Activated CD8-positive, alpha-beta memory T cell treated with anti-CD3 and anti-CD28 coated beads, Interleukin-2, amount 50 U/mL, for 24 hours (primary cell): ENCODE measurements around the gene LFNG.

ENCODE experiments used
- DNase-seq: peaks from one replicate; pipeline ENCODE4 v3.0.0-alpha.2; 2020; ENCODE audit errors: extremely low read depth

Gene LFNG

DNA sequence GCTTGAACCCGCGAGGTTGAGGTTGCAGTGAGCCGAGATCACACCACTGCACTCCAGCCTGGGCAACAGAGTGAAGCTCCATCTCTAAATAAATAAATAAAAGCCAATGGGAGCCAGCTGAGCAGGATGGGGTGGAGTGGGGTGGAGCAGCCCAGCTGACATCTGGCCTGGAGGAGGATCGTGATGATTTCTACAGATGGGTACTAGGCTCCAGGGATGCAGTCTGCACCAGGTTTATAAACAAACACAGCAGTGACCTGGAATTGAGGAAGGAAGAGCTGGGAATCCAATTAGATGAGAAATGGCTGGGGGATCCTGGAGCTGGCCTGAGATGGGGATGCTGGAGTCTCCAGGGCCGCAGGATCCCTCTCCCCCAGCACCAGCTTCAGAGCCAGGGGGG, 36.1 kb upstream of the LFNG start:
- DNase-seq, result no peak

- no peak for DNase-seq
Observed at GRCh38 chr7:2484868-2485267, 34.7 kb upstream of the LFNG start.

DNA sequence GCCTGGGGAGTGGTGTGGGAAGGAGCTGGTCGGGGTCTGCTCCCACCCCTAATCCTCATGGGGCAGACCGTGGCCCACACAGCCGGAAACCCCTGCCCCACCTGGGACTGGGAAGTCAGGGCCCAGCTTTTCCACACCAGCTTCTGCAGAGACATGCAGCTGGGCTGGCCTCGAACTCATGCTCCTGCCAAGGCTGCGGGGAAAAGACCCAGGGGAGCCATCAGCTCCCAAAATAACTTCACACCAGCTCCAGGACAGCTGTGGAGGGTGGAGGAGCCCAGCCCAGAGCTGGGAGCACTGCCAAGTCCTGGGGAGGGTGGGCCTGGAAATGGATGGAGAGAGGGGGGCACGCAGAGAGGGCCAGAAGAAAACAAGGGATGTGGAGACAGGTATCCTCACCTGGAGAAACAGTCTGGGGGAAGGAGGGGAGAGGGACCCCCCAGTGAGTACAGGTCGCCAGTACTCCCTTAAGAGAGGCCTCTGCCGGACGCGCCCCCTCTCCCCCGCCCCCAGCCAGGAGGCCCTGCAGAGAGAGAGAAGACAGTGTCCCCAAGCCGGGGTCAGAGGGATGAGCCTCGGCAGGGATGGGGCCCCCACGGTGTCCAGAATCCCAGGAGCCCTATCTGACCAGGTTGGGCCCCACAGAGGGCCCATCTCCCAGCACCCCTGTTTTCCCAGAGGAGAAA, 31.8 kb upstream of the LFNG start:
- DNase-seq, result no peak

GRCh38 chr7:2488272-2488645, 31.3 kb upstream of the LFNG start:
- DNase-seq, result no peak

GRCh38 chr7:2488681-2489080, 30.9 kb upstream of the LFNG start:
- DNase-seq, result no peak

DNA sequence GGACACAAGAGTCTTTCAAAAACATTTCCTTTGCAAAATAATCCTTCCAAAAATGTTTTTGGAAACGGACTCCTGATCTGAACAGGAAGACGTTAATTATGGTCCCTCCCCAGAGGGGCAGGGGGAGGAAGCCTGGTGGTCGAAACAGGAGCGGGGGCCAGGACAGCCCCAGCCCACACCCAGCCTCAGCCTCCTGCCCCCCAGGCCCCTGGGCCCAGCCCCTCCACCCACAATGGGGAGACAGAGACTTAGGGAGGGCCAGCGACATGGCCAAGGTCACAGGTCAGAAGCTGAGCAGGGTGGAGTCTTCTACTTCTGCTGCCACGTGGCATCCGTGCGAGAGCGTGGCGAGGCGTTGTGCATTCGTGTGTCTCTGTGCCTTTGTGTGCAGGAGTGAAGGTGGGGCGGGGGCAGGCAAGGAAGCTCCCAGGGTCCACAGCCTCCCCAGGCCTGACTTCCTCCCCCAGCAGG, 29.4 kb upstream of the LFNG start:
- no peak for DNase-seq

GRCh38 chr7:2492038-2492437, 27.5 kb upstream of the LFNG start:
- no peak for DNase-seq

- no peak for DNase-seq
Observed at GRCh38 chr7:2493205-2494164, 26.1 kb upstream of the LFNG start.

DNA sequence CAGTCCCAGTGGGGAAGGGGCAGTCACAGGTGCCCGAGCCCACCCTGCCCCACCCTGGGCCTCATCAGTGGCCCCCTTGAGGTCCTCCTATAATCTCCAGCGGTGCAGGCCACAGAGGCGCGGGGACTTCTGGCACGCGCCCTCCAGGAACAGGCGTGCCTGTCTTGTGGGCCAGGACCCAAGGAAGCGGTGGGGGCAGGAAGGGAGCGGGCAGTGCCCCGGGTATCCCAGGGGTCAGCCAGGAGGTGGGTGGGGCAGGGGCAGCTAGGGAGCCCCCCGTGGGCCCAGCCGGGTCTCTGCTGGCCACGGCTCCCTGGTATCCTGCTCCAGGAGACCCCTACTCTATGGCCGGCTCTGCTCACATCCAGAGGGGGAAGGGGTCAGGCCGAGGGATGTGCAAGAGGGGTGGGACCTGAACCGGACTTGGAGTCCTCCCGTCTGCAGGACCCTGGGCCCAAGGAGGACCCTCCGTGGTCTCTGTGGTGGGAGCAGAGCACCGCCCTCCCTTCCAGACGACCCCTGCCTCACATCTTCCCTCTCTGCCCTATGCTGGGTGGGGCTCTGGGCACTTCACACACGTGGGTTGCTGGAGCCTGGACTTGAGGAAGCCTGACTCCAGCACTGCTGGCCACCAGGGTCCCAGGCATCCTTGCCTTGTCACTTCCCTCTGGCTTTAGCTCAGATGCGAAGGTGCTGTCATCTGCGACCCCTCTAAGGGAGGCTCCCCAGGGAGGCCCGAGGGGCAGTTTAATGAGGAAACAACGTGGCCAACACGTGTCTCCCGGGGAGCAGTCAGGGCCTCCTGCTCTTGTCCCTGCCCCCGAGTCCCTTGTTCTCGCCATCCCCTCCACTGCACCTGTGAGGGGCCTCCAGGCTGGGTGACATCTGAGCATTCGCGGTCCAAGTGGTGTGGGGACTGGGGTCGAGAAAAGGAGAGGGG, 25.1 kb upstream of the LFNG start:
- no peak for DNase-seq

DNA sequence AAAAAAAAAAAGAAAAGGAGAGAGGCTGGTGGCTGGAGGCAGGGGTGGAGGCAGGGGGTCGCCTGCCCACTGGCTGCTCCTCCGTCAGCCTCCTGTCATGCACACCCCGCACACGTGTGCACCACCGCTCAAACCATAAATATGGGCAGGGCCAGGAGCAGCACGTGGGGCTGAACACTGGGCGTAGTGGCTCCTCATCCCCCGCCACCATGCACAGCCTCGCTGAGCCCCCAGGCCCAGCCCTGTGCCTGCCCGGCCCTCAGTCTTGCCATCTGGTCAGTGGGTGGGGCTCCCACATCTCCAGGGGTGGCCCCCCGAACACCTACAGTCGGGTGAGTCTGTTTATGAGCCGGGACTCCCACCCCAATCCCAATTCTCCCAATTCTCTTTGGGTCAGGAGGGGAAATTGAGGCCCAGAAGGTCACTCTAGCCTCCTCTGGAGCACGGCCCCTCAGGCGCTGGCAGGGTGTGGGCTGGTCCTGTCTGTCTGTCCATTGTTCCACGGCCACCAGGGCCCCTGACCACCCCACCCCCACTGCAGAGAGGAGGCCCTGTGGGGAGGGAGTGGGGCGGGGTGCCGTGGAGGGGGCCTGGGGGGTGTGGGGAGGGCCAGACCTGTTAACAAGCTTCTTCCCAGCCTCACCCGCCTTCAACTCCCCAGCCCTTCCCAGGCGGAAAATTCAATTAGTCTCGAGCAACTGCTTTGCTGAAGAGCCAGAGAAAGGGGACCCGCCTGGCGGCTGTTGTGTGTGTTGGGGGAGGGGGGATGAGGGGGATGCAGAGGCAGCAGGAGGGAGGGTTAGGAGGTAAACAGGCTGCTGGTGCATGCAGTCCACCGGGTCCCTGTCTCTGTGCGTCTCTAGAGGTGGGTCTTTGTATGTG, 23.9 kb upstream of the LFNG start:
- no peak for DNase-seq

DNA sequence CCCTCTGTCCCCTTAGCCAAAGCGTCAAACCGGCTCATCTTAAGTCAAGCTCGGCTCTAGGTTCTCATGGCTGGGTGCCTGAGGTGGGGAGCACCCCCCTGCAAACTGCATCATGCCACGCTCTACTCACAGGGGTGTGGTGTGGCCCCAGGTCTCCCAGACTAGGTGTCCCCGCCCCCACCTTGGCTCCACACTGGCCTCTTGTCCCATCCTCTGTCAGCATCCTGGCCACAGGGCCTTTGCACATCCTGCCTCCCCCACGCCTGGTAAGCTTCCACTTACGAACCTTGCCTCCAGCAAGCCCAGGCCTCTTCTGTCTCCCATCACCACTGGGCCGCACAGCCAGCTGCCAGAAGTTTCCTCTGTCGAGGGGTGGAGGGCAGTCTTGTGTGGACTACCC, 23.2 kb upstream of the LFNG start:
- DNase-seq, result no peak

DNA sequence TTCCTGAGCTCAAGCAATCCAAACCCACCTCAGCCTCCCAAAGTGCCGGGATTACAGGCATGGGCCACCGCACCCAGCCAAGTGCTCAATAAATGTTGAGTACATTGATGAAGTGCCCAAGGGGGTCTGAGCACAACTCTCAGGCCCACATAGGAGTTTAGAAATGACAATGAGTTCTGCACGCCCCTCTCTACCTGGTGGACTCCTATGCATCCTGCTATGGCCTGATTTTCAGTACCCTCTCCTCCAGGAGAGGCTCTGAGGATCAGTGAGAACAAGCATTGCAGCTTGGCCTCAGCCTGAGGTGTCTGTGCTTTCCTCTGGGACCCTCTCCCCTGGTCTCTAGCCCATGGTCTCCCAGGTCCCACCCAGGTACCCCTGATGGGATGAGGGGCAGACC, 22.5 kb upstream of the LFNG start:
- no peak for DNase-seq

DNA sequence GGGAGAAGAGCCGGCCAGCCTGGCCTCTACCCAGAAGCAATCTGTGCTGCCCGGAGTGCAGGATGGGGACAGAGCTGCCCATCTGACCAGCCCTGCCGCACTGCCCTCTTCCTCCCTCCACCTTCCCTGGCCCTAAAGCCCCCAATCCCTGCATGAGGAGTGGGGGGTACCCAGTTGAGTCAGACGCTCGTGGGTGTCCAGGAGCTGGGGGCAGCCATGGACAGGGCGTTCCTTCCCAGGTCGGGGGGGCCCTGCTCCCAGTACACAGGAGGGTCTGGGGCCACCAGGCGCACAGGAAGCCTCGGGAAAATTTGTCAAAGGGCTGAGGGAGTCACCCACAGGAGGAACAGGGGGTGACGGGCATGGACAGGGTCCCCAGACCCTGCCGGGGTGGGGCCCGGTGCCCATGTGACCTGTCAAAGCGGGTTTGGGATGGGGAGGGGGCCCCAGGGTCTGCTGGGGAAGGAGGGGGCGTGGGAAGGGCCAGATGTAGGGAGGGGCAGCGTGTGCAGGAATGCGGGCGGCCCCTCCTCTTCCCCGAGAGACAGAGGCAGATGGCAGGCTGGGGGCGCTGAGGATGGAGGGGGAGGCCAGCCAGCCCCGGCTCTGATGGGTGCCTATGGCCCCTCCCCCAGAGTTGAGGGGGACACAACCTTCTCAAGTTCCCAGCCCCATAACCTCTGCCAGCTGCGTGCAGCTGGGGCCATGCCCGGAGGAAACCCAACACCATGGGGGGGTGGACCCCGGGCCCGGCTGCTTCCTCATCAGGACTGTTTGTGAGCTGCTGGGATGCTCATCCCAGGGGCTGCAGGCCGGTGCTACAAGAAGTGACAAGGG, 21.9 kb upstream of the LFNG start:
- DNase-seq, result no peak

DNA sequence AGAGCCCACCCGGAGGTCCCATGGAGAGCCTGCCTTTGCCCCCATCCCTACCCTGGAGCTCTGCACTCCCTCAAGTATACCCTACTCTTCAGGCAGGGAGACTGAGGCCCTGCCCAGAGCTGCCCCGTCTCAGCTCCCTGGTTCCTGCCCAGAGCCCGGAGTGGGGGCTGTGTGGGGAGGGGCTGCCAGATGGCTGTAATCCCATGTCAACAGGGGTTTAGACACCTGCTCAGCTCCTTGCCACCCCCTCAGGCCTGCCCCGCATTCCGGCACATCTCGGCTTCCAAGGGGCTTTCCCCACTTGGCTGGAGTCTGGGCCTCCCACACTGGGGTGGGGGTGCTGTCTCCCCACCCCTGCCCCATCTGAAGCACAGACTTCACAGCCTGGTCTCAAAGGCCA, 20.9 kb upstream of the LFNG start:
- no peak for DNase-seq

GRCh38 chr7:2499181-2499580, 20.4 kb upstream of the LFNG start:
- no peak for DNase-seq

GRCh38 chr7:2499719-2500430, 19.7 kb upstream of the LFNG start:
- DNase-seq, result no peak

GRCh38 chr7:2500701-2501100, 18.9 kb upstream of the LFNG start:
- DNase-seq, result no peak

DNA sequence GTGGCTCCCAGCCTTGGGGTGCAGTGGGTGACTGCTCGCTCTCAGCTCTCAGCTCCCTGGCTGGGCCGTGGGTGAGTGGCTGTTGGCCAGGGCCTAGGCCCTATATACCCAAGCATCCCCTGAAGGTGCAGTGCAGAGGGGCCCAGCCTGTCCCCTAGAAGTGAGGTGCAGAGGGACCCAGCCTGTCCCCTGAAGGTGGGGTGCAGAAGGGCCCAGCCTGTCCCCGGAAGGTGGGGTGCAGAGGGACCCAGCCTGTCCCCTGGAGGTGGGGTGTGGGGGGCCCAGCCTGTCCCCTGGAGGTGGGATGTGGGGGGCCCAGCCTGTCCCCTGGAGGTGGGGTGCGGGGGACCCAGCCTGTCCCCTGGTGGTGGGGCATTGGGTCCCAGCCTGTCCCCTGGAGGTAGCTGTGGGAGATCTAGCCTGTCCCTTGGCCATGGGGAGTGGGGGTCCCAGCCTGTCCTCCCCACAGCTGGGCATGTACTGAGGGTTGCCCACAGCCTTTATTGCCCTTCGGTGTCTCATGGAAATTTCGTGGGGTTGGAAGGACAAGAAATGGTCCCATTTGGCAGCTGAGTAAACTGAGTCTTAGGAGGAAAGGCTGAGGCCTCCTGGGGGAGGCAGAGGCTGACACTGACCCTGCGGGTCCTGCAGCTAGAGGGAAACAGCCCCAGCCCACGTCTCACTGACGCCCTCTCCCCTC, 17.5 kb upstream of the LFNG start:
- no peak for DNase-seq

DNA sequence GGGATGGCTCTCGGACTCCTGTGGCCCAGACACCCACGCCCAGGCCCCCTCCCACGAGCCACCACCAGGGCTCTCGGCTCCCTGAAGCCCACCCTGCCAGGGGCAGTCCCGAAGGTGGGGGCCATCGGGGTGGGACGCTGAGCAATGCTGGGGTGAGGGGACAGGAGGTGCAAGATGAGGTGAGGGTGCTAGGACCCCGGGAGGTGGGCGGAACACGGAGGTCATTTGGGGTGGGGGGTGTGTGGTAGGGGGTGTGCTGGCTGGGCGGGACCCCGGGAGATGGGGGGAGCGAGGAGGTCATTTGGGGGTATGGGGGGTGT, 17.0 kb upstream of the LFNG start:
- DNase-seq, result no peak
